Left ventricle myocardium inferior (tissue), 1 donor: ENCODE data around the gene GBP2. TPM values are rescaled to one million over a fixed set of nuclear protein-coding genes. Genes with fewer than 3 reads are reported as not detected.
A peak's percentile ranks its signal among the peaks of the same experiment; 100 is the strongest.
"Not testable (repeated sequence)": the region's sequence is repeated elsewhere in the genome, so short reads cannot be mapped to it uniquely, and the experiment has no call there.

Source experiments
- DNase-seq: peaks from one replicate; pipeline ENCODE4 v3.0.0-alpha.2; 2020
- H3K27ac ChIP-seq: fragments of 200-600 bp; replicated peaks from 2 replicates; pipeline ENCODE4 v1.8.0; 2021
- H3K27me3 ChIP-seq: fragments of 200-600 bp; 2 replicates; pipeline ENCODE4 v1.8.0; 2021; ENCODE audit warnings: low read depth
- H3K36me3 ChIP-seq: fragments of 200-600 bp; 2 replicates; pipeline ENCODE4 v1.8.0; 2021
- H3K4me1 ChIP-seq: fragments of 200-600 bp; 2 replicates; pipeline ENCODE4 v1.8.0; 2021
- H3K4me3 ChIP-seq: fragments of 200-600 bp; 2 replicates; pipeline ENCODE4 v1.8.0; 2021; ENCODE audit warnings: mild to moderate bottlenecking, moderate library complexity
- H3K9me3 ChIP-seq: fragments of 200-600 bp; replicated peaks from 2 replicates; pipeline ENCODE4 v1.8.0; 2021
- CTCF ChIP-seq: fragments of 200-600 bp; IDR thresholded peaks from 2 replicates; pipeline ENCODE4 v1.8.0; 2021; ENCODE audit warnings: antibody characterized with exemption, mild to moderate bottlenecking, borderline replicate concordance
- intact Hi-C: fragments of 100-400 bp; cut with micrococcal nuclease; formaldehyde crosslinking; loops from one replicate; pipeline ENCODE4 v1.11.0; 2022
- total RNA-seq: library from RNA; stranded (reverse); fragmentation: NEBNext Ultra II Directional; extraction: Animal tissue kit (Norgen Biotek cat#: 25700); gene quantifications from one replicate; pipeline ENCODE4 v1.2.1, GENCODE V29; 2021
- donor health status: DM: no; HTN: yes; CAD: no; lungs with severe emphysema.

Gene GBP2
- total RNA-seq, 1 donor from 2014 or later = 8.8 TPM

GRCh38 chr1:89088572-89088971 is 37.3 kb downstream of the GBP2 start:
- Histone ChIP-seq H3K27me3 (no peaks in the 10 kb centered on the region), H3K36me3 (no peaks in the 10 kb centered on the region), H3K4me3 (no peak overlapping the region), H3K27ac (no peak overlapping the region), H3K9me3 (no peaks in the 10 kb centered on the region), H3K4me1 (no peaks in the 10 kb centered on the region)
- TF ChIP-seq CTCF = no peak
- no peak for DNase-seq
- intact Hi-C loops = no loop called here

- DNase-seq = no peak
- no peaks in the 10 kb centered on the region for H3K36me3 ChIP-seq
- H3K27ac ChIP-seq = no peak overlapping the region
- no peaks in the 10 kb centered on the region for H3K9me3 ChIP-seq
- H3K27me3 ChIP-seq = no peaks in the 10 kb centered on the region
- no peaks in the 10 kb centered on the region for H3K4me1 ChIP-seq
- TF ChIP-seq CTCF = no peak
- H3K4me3 ChIP-seq = no peak overlapping the region
- intact Hi-C loops = no loop called here
These were observed 38.7 kb downstream of the GBP2 start for GRCh38 chr1:89087241-89087640.

- peak; percentile 71 for TF ChIP-seq CTCF
- H3K4me3 ChIP-seq = no peak overlapping the region
- peaks cover 3% of the 10 kb centered on the region for H3K4me1 ChIP-seq
- no peaks in the 10 kb centered on the region for H3K9me3 ChIP-seq
- no peak overlapping the region for H3K27ac ChIP-seq
- no peak for DNase-seq
- no peaks in the 10 kb centered on the region for H3K27me3 ChIP-seq
- H3K36me3 ChIP-seq = no peaks in the 10 kb centered on the region
- intact Hi-C loops = no loop called here
These were observed 40.1 kb downstream of the GBP2 start for GRCh38 chr1:89085781-89086180.

GRCh38 chr1:89081005-89081404 is 44.9 kb downstream of the GBP2 start:
- DNase-seq = no peak
- intact Hi-C loops = no loop called here
- peak overlapping the region; percentile 58 for H3K27ac ChIP-seq
- H3K4me1 ChIP-seq = peaks cover 8% of the 10 kb centered on the region
- no peaks in the 10 kb centered on the region for H3K36me3 ChIP-seq
- TF ChIP-seq CTCF = no peak
- H3K27me3 ChIP-seq = no peaks in the 10 kb centered on the region
- H3K4me3 ChIP-seq = no peak overlapping the region
- peaks cover 14% of the 10 kb centered on the region for H3K9me3 ChIP-seq

- intact Hi-C loops = not testable (repeated sequence)
- peak overlapping the region; percentile 58 for H3K27ac ChIP-seq
These were observed 45.8 kb downstream of the GBP2 start for GRCh38 chr1:89080068-89080467.

GRCh38 chr1:89072466-89073065 is 53.3 kb downstream of the GBP2 start:
- H3K27me3 ChIP-seq, H3K4me1 ChIP-seq, intact Hi-C loops, DNase-seq, H3K36me3 ChIP-seq, H3K27ac ChIP-seq, H3K4me3 ChIP-seq: not testable (repeated sequence)
- H3K9me3 ChIP-seq = peaks cover 17% of the 10 kb centered on the region

More at GRCh38 chr1:89080068-89080467, 45.8 kb downstream of the GBP2 start:
- H3K9me3 ChIP-seq = peaks cover 21% of the 10 kb centered on the region
- DNase-seq, H3K4me3 ChIP-seq, H3K36me3 ChIP-seq, H3K4me1 ChIP-seq, H3K27me3 ChIP-seq: not testable (repeated sequence)
